DOHH2 (cell line): ENCODE data around the gene GLIPR2.

Experiments used
- EZH2phosphoT487 ChIP-seq: fragments of 200-600 bp; sonication (generic); IDR thresholded peaks from 2 replicates; pipeline ENCODE4 v1.6.1; 2017; ENCODE audit warnings: borderline replicate concordance, mild to moderate bottlenecking, antibody characterized with exemption, low read length, moderate library complexity, mixed read lengths
- TF ChIP-seq, protein P1 (sequence below): fragments of 200-600 bp; sonication (generic); IDR thresholded peaks from one replicate; pipeline ENCODE4 v1.5.1; 2014; ENCODE audit warnings: antibody characterized with exemption, mild to moderate bottlenecking, low read depth, low read length; ENCODE audit not compliant: poor library complexity, severe bottlenecking

DNA sequence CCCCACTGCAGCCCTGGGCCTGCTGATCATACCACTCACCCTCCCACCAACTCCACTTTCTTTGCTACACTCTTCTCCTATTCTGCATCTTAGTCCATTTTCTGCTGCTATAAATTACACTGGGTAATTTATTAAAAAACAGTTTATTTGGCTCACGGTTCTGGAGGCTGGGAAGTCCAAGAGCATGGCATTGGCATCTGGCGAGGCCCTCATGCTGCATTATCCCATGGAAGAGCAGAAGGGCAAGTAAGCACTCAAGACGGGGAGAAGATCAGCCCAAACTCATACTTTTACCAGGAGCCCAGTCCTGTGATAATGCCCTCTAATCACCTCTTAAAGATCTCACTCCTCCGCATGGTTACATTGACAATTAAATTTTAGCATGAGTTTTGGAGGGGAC is 9.4 kb downstream of the GLIPR2 start:
- TF ChIP-seq, protein P1, sequence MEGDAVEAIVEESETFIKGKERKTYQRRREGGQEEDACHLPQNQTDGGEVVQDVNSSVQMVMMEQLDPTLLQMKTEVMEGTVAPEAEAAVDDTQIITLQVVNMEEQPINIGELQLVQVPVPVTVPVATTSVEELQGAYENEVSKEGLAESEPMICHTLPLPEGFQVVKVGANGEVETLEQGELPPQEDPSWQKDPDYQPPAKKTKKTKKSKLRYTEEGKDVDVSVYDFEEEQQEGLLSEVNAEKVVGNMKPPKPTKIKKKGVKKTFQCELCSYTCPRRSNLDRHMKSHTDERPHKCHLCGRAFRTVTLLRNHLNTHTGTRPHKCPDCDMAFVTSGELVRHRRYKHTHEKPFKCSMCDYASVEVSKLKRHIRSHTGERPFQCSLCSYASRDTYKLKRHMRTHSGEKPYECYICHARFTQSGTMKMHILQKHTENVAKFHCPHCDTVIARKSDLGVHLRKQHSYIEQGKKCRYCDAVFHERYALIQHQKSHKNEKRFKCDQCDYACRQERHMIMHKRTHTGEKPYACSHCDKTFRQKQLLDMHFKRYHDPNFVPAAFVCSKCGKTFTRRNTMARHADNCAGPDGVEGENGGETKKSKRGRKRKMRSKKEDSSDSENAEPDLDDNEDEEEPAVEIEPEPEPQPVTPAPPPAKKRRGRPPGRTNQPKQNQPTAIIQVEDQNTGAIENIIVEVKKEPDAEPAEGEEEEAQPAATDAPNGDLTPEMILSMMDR = no peak
- no peak for TF ChIP-seq EZH2phosphoT487
